ENCODE measurements around the gene NEK5. TPM values are rescaled to one million over a fixed set of nuclear protein-coding genes. Genes with fewer than 3 reads are reported as not detected.

NEK5 gene
- total and polyA plus RNA-seq, 2 of the 8 experiments (the other 6 are each of a cell fraction or from before 2014, with no cell fraction given) = 0.12 to 0.35 TPM

DNA sequence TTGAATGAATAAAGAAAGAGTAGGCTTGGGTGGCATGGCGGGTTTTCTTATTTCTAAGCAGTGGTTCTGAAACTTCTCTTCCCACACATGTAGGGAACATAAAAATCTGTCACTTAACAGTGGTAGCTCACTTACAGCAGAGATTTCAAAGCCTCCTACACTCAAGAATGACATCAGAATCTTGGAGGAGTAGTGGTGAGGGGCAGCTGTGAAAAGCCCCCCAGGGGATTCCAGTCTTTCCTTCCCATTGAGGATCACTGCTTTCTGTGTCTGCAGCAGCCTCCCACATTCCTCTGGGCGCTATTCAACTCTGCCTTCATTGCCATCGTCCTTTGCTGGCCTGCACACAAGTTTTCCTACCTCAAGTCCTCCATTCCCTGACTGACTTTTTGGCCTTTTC, 8.6 kb upstream of the NEK5 start:
- H3K9me3 ChIP-seq (ENCODE audit: insufficient read depth in 2 of 2, low read depth in 1 of 2, low read length in 1 of 2) = no peaks in the 10 kb centered on the region
- TF ChIP-seq RNF2 (IDR thresholded peaks at IDR 0.05; ENCODE audit: borderline replicate concordance, low read depth, low read length, missing control alignments, poor library complexity, severe bottlenecking) (no peak), KDM1A (IDR thresholded peaks at IDR 0.05; ENCODE audit: borderline replicate concordance, low read length) (no peak), HDAC6 (IDR thresholded peaks at IDR 0.05; ENCODE audit: low read depth, low read length) (no peak), CHD1 (IDR thresholded peaks at IDR 0.05; ENCODE audit: low read depth, low read length) (no peak), CBX8 (IDR thresholded peaks at IDR 0.05; ENCODE audit: borderline replicate concordance, low read depth, low read length) (no peak), USF2 (IDR thresholded peaks at IDR 0.05; ENCODE audit: low read length) (no peak), TCF12 (IDR thresholded peaks at IDR 0.05; ENCODE audit: low read depth, low read length) (no peak), SIN3A (conservative IDR thresholded peaks at IDR 0.05 in 1 of 2, IDR thresholded peaks at IDR 0.05 in 1 of 2; ENCODE audit: low read depth in 1 of 2, low read length in 2 of 2) (no peak), CREB1 (IDR thresholded peaks at IDR 0.05) (no peak), JUN (IDR thresholded peaks at IDR 0.05; ENCODE audit: low read depth, low read length) (no peak), EZH2 (IDR thresholded peaks at IDR 0.05; ENCODE audit: low read depth, low read length, severe bottlenecking) (no peak), SP1 (IDR thresholded peaks at IDR 0.05; ENCODE audit: low read depth, low read length) (no peak), BACH1 (IDR thresholded peaks at IDR 0.05; ENCODE audit: low read length) (no peak)
- H3K18ac ChIP-seq (ENCODE audit: extremely low read depth, low read length) = no peak overlapping the region
- H3K79me2 ChIP-seq (ENCODE audit: control insufficient read depth in 1 of 2, insufficient read depth in 2 of 2, low read length in 2 of 2) = no peaks in the 10 kb centered on the region
- FAIRE-seq (no peak), DNase-seq (ENCODE audit: low read depth in 1 of 2, low spot score in 2 of 2) (no peak)
- no peak overlapping the region for H4K8ac ChIP-seq (ENCODE audit: extremely low read depth, insufficient read depth, low read length)
- H4K20me1 ChIP-seq (replicated peaks in 1 of 2; ENCODE audit: control insufficient read depth in 1 of 2, insufficient read depth in 2 of 2, low read length in 2 of 2) = peaks cover 0 to 1% of the 10 kb centered on the region in 2 experiments
- H2BK12ac ChIP-seq (ENCODE audit: low read depth, low read length) = no peak overlapping the region
- CTCF ChIA-PET (ENCODE audit: partially characterized antibody) = no interaction called here
- no peak overlapping the region for H3K4me3 ChIP-seq (ENCODE audit: extremely low read depth in 1 of 4, insufficient read depth in 2 of 4, low read depth in 3 of 4, low read length in 4 of 4)
- no peak overlapping the region for H2BK20ac ChIP-seq (ENCODE audit: low read length)
- no peaks in the 10 kb centered on the region for H3K79me1 ChIP-seq (ENCODE audit: low read depth, low read length)
- H3K14ac ChIP-seq (ENCODE audit: insufficient read length) = no peak overlapping the region
- POLR2A ChIA-PET (ENCODE audit: partially characterized antibody) = no interaction called here
- no peak overlapping the region for H2AFZ ChIP-seq (ENCODE audit: low read length)
- no peak overlapping the region for H2BK120ac ChIP-seq (replicated peaks; ENCODE audit: low read depth, low read length)
- no peaks in the 10 kb centered on the region for H3K27me3 ChIP-seq (replicated peaks in 1 of 4; ENCODE audit: control insufficient read depth in 3 of 4, extremely low read depth in 1 of 4, insufficient read depth in 3 of 4, low read length in 3 of 4)
- peaks cover 0 to 15% (median 2%) of the 10 kb centered on the region in 4 experiments; a peak in 5 of 8 replicates for H3K36me3 ChIP-seq (ENCODE audit: control insufficient read depth in 2 of 4, insufficient read depth in 4 of 4, low read length in 3 of 4)
- 82% methylated on average over 3 of the region's 3 CpGs; no CpG with 5 or more reads in 1 of the 2 experiments for WGBS, 2 experiments (ENCODE audit: extremely low coverage in 1 of 2, insufficient coverage in 1 of 2, insufficient read length in 1 of 2, insufficient replicate concordance in 2 of 2, low coverage in 1 of 2, low lambda C conversion rate in 2 of 2, missing lambda C conversion rate in 1 of 2)
- H3K9ac ChIP-seq (replicated peaks in 1 of 4; ENCODE audit: extremely low read depth in 1 of 4, low read depth in 3 of 4, low read length in 3 of 4) = no peak overlapping the region
- H3K23ac ChIP-seq (ENCODE audit: insufficient read length) = no peak overlapping the region
- H3K4me1 ChIP-seq (replicated peaks in 1 of 4; ENCODE audit: control insufficient read depth in 3 of 4, insufficient read depth in 4 of 4, low read length in 3 of 4) = no peaks in the 10 kb centered on the region
- H3K23me2 ChIP-seq (ENCODE audit: low read depth, low read length) = no peaks in the 10 kb centered on the region
- H3K4ac ChIP-seq (replicated peaks; ENCODE audit: insufficient read length, low read depth, low read length) = no peak overlapping the region
- no peak overlapping the region for H2AK5ac ChIP-seq (ENCODE audit: low read depth, low read length)
- no peak overlapping the region for H3K56ac ChIP-seq (replicated peaks; ENCODE audit: insufficient read length, low read depth, low read length)
- no peak overlapping the region for H3K27ac ChIP-seq (ENCODE audit: low read depth, low read length)
- no peak overlapping the region for H4K91ac ChIP-seq (replicated peaks; ENCODE audit: insufficient read length, low read length)
- H4K5ac ChIP-seq (ENCODE audit: insufficient read length, low read depth, low read length) = no peak overlapping the region
- H2BK5ac ChIP-seq (ENCODE audit: low read depth, low read length) = no peak overlapping the region
- H3K4me2 ChIP-seq (ENCODE audit: insufficient read depth in 1 of 2, low read depth in 2 of 2, low read length in 2 of 2) = no peak overlapping the region
- no peak overlapping the region for H2BK15ac ChIP-seq (ENCODE audit: low read length)

Measured in H1 (cell line).